GM12801 (cell line): Measurements from ENCODE around the gene SLCO2A1.

ENCODE experiments used
- CTCF ChIP-seq: IDR thresholded peaks from one replicate; pipeline ENCODE4 v1.5.1; 2011; ENCODE audit warnings: control low read depth; ENCODE audit not compliant: insufficient read length; ENCODE audit errors: extremely low read depth

The SLCO2A1 gene

DNA sequence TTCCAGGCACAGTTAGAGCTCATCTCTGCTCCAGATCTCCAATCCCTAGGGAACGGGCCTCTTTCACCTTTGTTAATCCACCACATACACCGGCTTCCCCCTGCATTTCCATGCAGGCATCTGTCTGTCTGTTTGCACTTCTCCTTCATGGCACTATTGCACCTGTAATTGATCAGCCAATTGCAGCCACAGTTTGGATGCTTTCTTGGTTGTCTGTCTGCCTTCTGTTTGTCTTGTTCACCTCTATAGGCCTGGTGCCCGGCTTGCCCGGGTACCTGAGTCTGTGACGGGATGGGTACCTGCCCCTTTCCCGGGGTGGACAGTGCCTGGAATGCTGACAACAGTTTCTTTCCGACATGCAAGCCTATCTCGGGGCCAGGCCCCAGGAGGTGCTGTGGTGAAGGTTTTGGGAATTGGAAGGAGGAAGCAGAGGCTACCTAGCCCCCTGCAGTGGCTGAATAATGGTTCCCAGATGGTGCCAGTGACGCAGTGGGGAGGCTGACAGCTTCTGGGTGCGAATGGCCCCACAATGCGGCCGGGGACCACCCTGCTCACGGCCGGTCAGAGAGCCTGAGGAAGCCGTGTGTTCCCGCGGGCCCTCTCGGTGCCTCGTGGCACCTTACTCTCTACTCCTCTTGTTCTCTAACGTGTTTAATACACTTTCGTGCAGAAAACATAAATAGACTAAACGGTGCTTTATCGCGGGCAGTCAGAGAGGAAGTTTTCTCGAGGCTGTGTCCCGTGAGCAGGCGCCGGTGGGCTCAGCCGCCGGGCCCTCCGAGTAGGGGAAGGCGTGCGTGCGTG, 102.8 kb downstream of the SLCO2A1 start:
- TF ChIP-seq CTCF, result no peak

DNA sequence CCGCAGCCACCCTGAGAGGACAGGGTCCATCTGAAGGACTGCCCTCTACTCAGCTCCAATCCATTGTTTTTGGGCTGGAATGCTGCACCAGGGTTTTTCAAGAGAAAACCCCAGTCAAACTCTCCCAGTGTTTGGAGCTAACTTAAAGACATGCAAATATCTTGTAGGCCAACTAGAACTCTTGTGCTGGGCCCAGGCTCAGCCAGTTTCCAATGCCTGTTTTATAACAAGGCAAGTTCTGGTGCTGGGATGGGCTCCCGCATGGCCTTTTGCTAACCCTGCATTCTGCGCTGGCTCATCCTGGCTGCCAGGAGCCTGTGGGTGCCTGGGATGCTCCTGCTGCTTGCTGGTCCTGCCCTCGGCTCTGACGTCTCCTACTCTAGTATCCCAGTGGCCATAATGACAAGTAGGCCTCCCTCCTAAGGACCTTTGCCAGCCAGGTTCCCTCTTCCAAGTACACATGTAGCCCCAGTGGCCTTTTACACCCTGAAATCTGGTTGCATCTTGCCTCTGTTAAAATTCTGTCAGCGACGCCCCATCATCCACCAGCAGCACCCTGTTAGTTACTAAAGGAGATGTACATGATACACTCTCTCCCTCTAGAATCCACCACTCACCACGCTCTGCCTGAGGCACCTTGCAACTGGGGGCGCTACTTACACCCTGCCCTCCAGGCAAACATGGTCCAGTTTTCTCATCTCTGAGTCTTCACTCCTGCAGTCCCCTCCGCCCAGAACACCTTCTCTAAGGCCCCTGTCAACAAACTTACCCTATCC, 103.6 kb downstream of the SLCO2A1 start:
- no peak for TF ChIP-seq CTCF

DNA sequence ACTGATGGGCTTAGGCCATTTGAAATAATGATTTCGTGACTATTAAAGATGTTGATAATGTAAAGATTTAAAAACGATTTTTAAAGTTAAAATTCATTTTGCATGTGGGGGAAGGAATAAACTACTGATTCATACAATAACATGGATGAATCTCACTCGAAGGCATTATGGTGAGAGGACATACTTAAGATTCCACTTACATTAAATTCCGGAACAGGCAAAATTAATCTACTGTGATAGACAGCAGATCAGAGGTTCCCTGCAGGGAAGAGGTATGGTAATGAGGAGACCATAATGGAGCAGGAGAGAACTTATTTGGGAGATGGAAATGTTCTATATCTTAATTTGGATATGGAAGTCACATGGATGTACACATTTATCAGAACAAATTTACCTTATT, 105.7 kb downstream of the SLCO2A1 start:
- TF ChIP-seq CTCF, result no peak

GRCh38 chr3:133921592-133921991, 108.1 kb downstream of the SLCO2A1 start:
- no peak for TF ChIP-seq CTCF

DNA sequence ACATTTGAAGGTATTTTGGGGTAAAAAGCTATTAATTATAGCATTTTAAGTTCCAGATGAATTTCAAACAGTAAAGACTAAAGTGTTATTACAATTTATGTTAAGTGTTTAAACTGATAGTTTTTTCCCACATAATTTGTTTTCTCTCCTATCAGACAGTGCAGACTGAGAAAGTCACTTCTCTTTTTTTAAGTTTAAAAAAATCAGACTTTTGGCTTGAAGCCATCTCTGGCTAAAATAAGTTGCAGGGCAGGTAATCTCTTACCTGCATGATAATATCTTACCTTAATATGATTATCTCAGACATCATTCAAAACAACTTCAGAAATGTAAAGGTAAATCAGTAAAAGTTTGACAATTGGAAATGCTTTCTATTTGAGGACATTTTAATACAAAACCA, 112.6 kb downstream of the SLCO2A1 start:
- no peak for TF ChIP-seq CTCF

- no peak for TF ChIP-seq CTCF
These were observed 113.8 kb downstream of the SLCO2A1 start for GRCh38 chr3:133915685-133916658.
